HepG2 (cell line): ENCODE results near the gene EPG5. TPM values are rescaled to one million over a fixed set of nuclear protein-coding genes. Genes with fewer than 3 reads are reported as not detected.

Experiments used
- ATAC-seq: fragments of 200-7000 bp; cut with Tn5 transposase; 3 replicates; pipeline ENCODE4 v1.9.1; 2020; ENCODE audit warnings: mild to moderate bottlenecking, moderate library complexity
- BruUV-seq: library from RNA; stranded (reverse); fragments of 400-500 nt; replicated peaks from 2 replicates; lab custom pipeline; 2021; lab: Mats Ljungman, UMichigan
- CTCF ChIA-PET: fragments of 300-600 bp; formaldehyde crosslinking; extraction: SDS; loops from one replicate; lab custom pipeline; 2021; ENCODE audit warnings: low total read pairs, inconsistent platforms, low intra/inter-chr PET ratio; lab: Yijun Ruan, JAX
- POLR2A ChIA-PET: fragments of 350-600 bp; sonication (Branson Sonifier 250); formaldehyde crosslinking; loops from one replicate; lab custom pipeline; 2020; ENCODE audit warnings: antibody characterized with exemption, inconsistent platforms; lab: Yijun Ruan, JAX
- DNase-seq: peaks from one replicate; pipeline ENCODE4 v3.0.0-alpha.2; 2015; ENCODE audit warnings: low spot score
- FAIRE-seq: peaks from 3 replicates; lab custom pipeline; 2011; peaks lifted over from hg19 to GRCh38; lab: Jason Lieb, UNC
- H2AFZ ChIP-seq: one replicate; pipeline ENCODE4 v1.6.1; 2011; ENCODE audit warnings: low read length, inconsistent platforms
- H3K27ac ChIP-seq: fragments of 300-600 bp; 3 replicates; pipeline ENCODE4 v1.8.0; 2011; ENCODE audit warnings: mixed run types, mild to moderate bottlenecking, mixed read lengths, low read length, inconsistent platforms; ENCODE audit not compliant: insufficient read depth; ENCODE audit errors: extremely low read length
- H3K27me3 ChIP-seq, 2 experiments: fragments of 200-600 bp in 1 of 2; 2 replicates in 1 of 2; 3 replicates in 1 of 2; pipeline versions ENCODE4 v1.6.0 to v1.8.0; 2011; ENCODE audit warnings: low read length in 2 of 2, mild to moderate bottlenecking in 2 of 2, moderate library complexity in 2 of 2, inconsistent platforms in 1 of 2; ENCODE audit not compliant: insufficient read depth in 2 of 2, control insufficient read depth in 1 of 2
- H3K36me3 ChIP-seq, 2 experiments: fragments of 200-600 bp in 1 of 2; replicated peaks in 1 of 2; 2 replicates in 1 of 2; 3 replicates in 1 of 2; pipeline versions ENCODE4 v1.5.1 to v1.8.0; 2011; ENCODE audit warnings: low read length in 2 of 2, inconsistent platforms in 1 of 2; ENCODE audit not compliant: insufficient read depth in 2 of 2, control insufficient read depth in 1 of 2
- H3K4me1 ChIP-seq: 2 replicates; pipeline ENCODE4 v1.5.1; 2012; ENCODE audit warnings: low read length, inconsistent platforms; ENCODE audit not compliant: insufficient read depth
- H3K4me2 ChIP-seq: 2 replicates; pipeline ENCODE4 v1.6.0; 2011; ENCODE audit warnings: low read depth, low read length, inconsistent platforms
- H3K4me3 ChIP-seq, 3 experiments: fragments of 200-600 bp in 1 of 3; sonication (generic), shearing (Covaris generic) in 1 of 3; replicated peaks in 1 of 3; 2 replicates each; pipeline ENCODE4 v1.5.1; 2011 to 2016; ENCODE audit warnings: low read length in 3 of 3, inconsistent platforms in 2 of 3, low read depth in 2 of 3, mild to moderate bottlenecking in 2 of 3, control low read depth in 1 of 3, mixed read lengths in 1 of 3; ENCODE audit not compliant: insufficient read depth in 1 of 3
- H3K79me2 ChIP-seq: one replicate; pipeline ENCODE4 v1.6.1; 2011; ENCODE audit warnings: low read length, inconsistent platforms; ENCODE audit not compliant: insufficient read depth
- H3K9ac ChIP-seq: 2 replicates; pipeline ENCODE4 v1.6.0; 2011; ENCODE audit warnings: mild to moderate bottlenecking, low read depth, low read length, inconsistent platforms; ENCODE audit not compliant: insufficient read depth
- H3K9me3 ChIP-seq: 2 replicates; pipeline ENCODE4 v1.5.1; 2012; ENCODE audit warnings: mild to moderate bottlenecking, low read length
- H4K20me1 ChIP-seq: 2 replicates; pipeline ENCODE4 v1.6.0; 2011; ENCODE audit warnings: inconsistent platforms, mild to moderate bottlenecking, low read length, moderate library complexity; ENCODE audit not compliant: insufficient read depth
- BCLAF1 ChIP-seq: fragments of 450-650 bp; IDR thresholded peaks from 2 replicates; pipeline ENCODE4 v1.6.1; 2017; ENCODE audit warnings: mild to moderate bottlenecking
- CTCF ChIP-seq: sonication (generic); formaldehyde crosslinking; IDR thresholded peaks from 2 replicates; pipeline ENCODE4 v1.5.0; 2020; ENCODE audit warnings: mild to moderate bottlenecking, missing genetic modification reagents, moderate library complexity
- EEA1 ChIP-seq: sonication (generic); formaldehyde crosslinking; IDR thresholded peaks from 2 replicates; pipeline ENCODE4 v1.5.1; 2020; ENCODE audit warnings: mild to moderate bottlenecking, missing genetic modification reagents, borderline replicate concordance
- REPIN1 ChIP-seq: sonication (generic); formaldehyde crosslinking; IDR thresholded peaks from 2 replicates; pipeline ENCODE4 v1.8.0; 2022; ENCODE audit warnings: missing genetic modification reagents, low read depth, mild to moderate bottlenecking, borderline replicate concordance
- SAP130 ChIP-seq: IDR thresholded peaks from 2 replicates; pipeline ENCODE4 v1.6.1; 2016; ENCODE audit warnings: low read depth
- SMAD1 ChIP-seq: sonication (generic); formaldehyde crosslinking; IDR thresholded peaks from 2 replicates; pipeline ENCODE4 v1.4.0; 2020; ENCODE audit warnings: missing genetic modification reagents, low read depth, mild to moderate bottlenecking, borderline replicate concordance
- STAT5B ChIP-seq: sonication (generic); formaldehyde crosslinking; IDR thresholded peaks from 2 replicates; pipeline ENCODE4 v1.4.0; 2020; ENCODE audit warnings: missing genetic modification reagents
- ZBTB26 ChIP-seq: IDR thresholded peaks from 2 replicates; pipeline ENCODE4 v1.6.1; 2016; ENCODE audit warnings: missing compliant biosample characterization, missing genetic modification reagents, borderline replicate concordance
- ZFP91 ChIP-seq: sonication (generic); formaldehyde crosslinking; IDR thresholded peaks from 2 replicates; pipeline ENCODE4 v1.9.0; 2022; ENCODE audit warnings: missing genetic modification reagents, mild to moderate bottlenecking, borderline replicate concordance
- ZNF572 ChIP-seq: sonication (generic); formaldehyde crosslinking; IDR thresholded peaks from 2 replicates; pipeline ENCODE4 v1.5.1; 2020; ENCODE audit warnings: mild to moderate bottlenecking, missing genetic modification reagents
- WGBS: methylation state at CpG from one replicate; pipeline ENCODE4 v1.1.6; 2017; ENCODE audit warnings: low lambda C conversion rate; 5-methylcytosine and 5-hydroxymethylcytosine counted together
- in situ Hi-C: cut with HindIII; loops from 2 replicates; pipeline ENCODE4 v1.10.0; 2017; ENCODE audit warnings: low pct_unique_long_range_greater_than_20kb; ENCODE audit not compliant: extremely low pct_ligation_motif_present
- intact Hi-C: fragments of 100-400 bp; cut with micrococcal nuclease; formaldehyde crosslinking; loops from one replicate; pipeline ENCODE4 v1.10.0; 2022; ENCODE audit not compliant: unreplicated experiment
- polyA plus RNA-seq, 8 experiments: library from polyadenylated mRNA; depleted of rRNA in 3 of 8; stranded (reverse) in 7 of 8; unstranded in 1 of 8; fragments of >200 nt; fragmentation: Illumina TruSeq in 4 of 8; extraction: Trizol in 4 of 8; gene quantifications; 2 replicates each; pipeline versions ENCODE4 v1.2.1 to v1.2.3, GENCODE V29; 2011 to 2016; ENCODE audit warnings: low read depth in 4 of 8, missing spikeins in 1 of 8, mixed read lengths in 1 of 8; ENCODE audit not compliant: insufficient read depth in 1 of 8
- total RNA-seq, 5 experiments: library from RNA; depleted of rRNA; stranded (reverse); fragments of >200 nt; fragmentation: Illumina TruSeq; extraction: Trizol; gene quantifications; 2 replicates each; pipeline ENCODE4 v1.2.3, GENCODE V29; 2016; ENCODE audit warnings: low read depth in 1 of 5

The EPG5 gene
- total and polyA plus RNA-seq, 2 of the 13 experiments (the other 11 are each of a cell fraction or from before 2014, with no cell fraction given) = 6.7 to 9.3 TPM

GRCh38 chr18:45916302-45916701 lies 50.8 kb downstream of the EPG5 start:
- BruUV-seq = no TSS peak
- ChIA-PET CTCF (no interaction called here), POLR2A (no interaction called here)
- no peaks in the 10 kb centered on the region for H4K20me1 ChIP-seq
- DNase-seq (peak; percentile 4), ATAC-seq (peak; percentile 88), FAIRE-seq (peak; percentile 12)
- H3K4me3 ChIP-seq = no peak overlapping the region
- H2AFZ ChIP-seq = no peak overlapping the region
- no peak overlapping the region for H3K9ac ChIP-seq
- H3K79me2 ChIP-seq = no peaks in the 10 kb centered on the region
- no peaks in the 10 kb centered on the region for H3K27me3 ChIP-seq
- no peak overlapping the region for H3K27ac ChIP-seq
- in situ Hi-C loops (no loop called here), intact Hi-C loops (no loop called here)
- peaks cover 21 to 65% of the 10 kb centered on the region in 2 experiments for H3K36me3 ChIP-seq
- H3K9me3 ChIP-seq = no peaks in the 10 kb centered on the region
- H3K4me1 ChIP-seq = no peaks in the 10 kb centered on the region
- TF ChIP-seq CTCF (CRISPR knock-in tag) (peak; percentile 47), REPIN1 (CRISPR knock-in tag) (no peak), ZFP91 (CRISPR knock-in tag) (no peak)
- WGBS = 92% methylated on average over 8 of the region's 8 CpGs
- no peak overlapping the region for H3K4me2 ChIP-seq

GRCh38 chr18:45913276-45913675 lies 53.9 kb downstream of the EPG5 start:
- Histone ChIP-seq H3K4me3 (no peak overlapping the region), H3K27ac (no peak overlapping the region), H4K20me1 (no peaks in the 10 kb centered on the region), H3K4me2 (no peak overlapping the region), H3K9me3 (no peaks in the 10 kb centered on the region), H2AFZ (no peak overlapping the region), H3K27me3 (no peaks in the 10 kb centered on the region), H3K79me2 (no peaks in the 10 kb centered on the region), H3K9ac (no peak overlapping the region), H3K36me3 (peaks cover 20 to 72% of the 10 kb centered on the region in 2 experiments), H3K4me1 (no peaks in the 10 kb centered on the region)
- DNase-seq = no peak
- WGBS = 93% methylated on average over 4 of the region's 4 CpGs
- intact Hi-C loops (no loop called here), in situ Hi-C loops (no loop called here)
- BruUV-seq = no TSS peak
- ChIA-PET POLR2A (no interaction called here), CTCF (no interaction called here)
- no peak for ATAC-seq
- FAIRE-seq = no peak
- no peak for TF ChIP-seq STAT5B (CRISPR knock-in tag)
- TF ChIP-seq ZNF572 (CRISPR knock-in tag) = no peak
- TF ChIP-seq SMAD1 (CRISPR knock-in tag) = no peak
- no peak for TF ChIP-seq SAP130 (CRISPR knock-in tag)
- TF ChIP-seq ZBTB26 (CRISPR knock-in tag) = no peak
- TF ChIP-seq EEA1 (CRISPR knock-in tag) = no peak
- no peak for TF ChIP-seq BCLAF1
